Caco-2 (cell line): ENCODE data around the gene ZRANB3. TPM values are rescaled to one million over a fixed set of nuclear protein-coding genes. Genes with fewer than 3 reads are reported as not detected.

Source experiments
- BruUV-seq: library from RNA; stranded (reverse); fragments of 400-500 nt; replicated peaks from 2 replicates; lab custom pipeline; 2021; lab: Mats Ljungman, UMichigan
- CTCF ChIA-PET: fragments of 300-600 bp; sonication (Branson Sonifier 250); formaldehyde crosslinking; loops from one replicate; lab custom pipeline; 2022; ENCODE audit warnings: antibody characterized with exemption; lab: Charles Lee
- POLR2A ChIA-PET: fragments of 300-600 bp; sonication (Branson Sonifier 250); formaldehyde crosslinking; loops from one replicate; lab custom pipeline; 2022; ENCODE audit warnings: antibody characterized with exemption; lab: Charles Lee
- DNase-seq, 2 experiments: peaks; one replicate each; pipeline versions ENCODE4 v3.0.0 to v3.0.0-alpha.2; 2020 to 2022
- H3K27me3 ChIP-seq: replicated peaks from 2 replicates; pipeline ENCODE4 v1.6.0; 2011; ENCODE audit warnings: low read length; ENCODE audit not compliant: control insufficient read depth, insufficient read depth
- H3K36me3 ChIP-seq: 2 replicates; pipeline ENCODE4 v1.5.1; 2011; ENCODE audit warnings: low read length; ENCODE audit not compliant: control insufficient read depth, insufficient read depth
- H3K4me1 ChIP-seq: fragments of 250-450 bp; sonication (Bioruptor Pico); 2 replicates; pipeline ENCODE4 v1.5.1; 2020; ENCODE audit warnings: mild to moderate bottlenecking
- H3K4me3 ChIP-seq: 2 replicates; pipeline ENCODE4 v1.5.1; 2011; ENCODE audit warnings: low read depth, mild to moderate bottlenecking, control low read depth, low read length
- H3K9me3 ChIP-seq: fragments of 250-450 bp; sonication (Bioruptor Pico); 2 replicates; pipeline ENCODE4 v1.5.1; 2020; ENCODE audit warnings: mild to moderate bottlenecking, moderate library complexity
- H3K27ac Mint-ChIP-seq: one replicate; pipeline ENCODE4 v1.8.0; 2022; ENCODE audit warnings: mixed read lengths; ENCODE audit not compliant: unreplicated experiment
- H3K27me3 Mint-ChIP-seq: one replicate; pipeline ENCODE4 v1.8.0; 2022; ENCODE audit warnings: mixed read lengths; ENCODE audit not compliant: insufficient read depth, unreplicated experiment
- H3K36me3 Mint-ChIP-seq: one replicate; pipeline ENCODE4 v1.8.0; 2022; ENCODE audit warnings: mild to moderate bottlenecking, mixed read lengths; ENCODE audit not compliant: insufficient read depth, unreplicated experiment
- H3K4me1 Mint-ChIP-seq: one replicate; pipeline ENCODE4 v1.8.0; 2022; ENCODE audit warnings: low read depth, mixed read lengths; ENCODE audit not compliant: unreplicated experiment
- H3K4me3 Mint-ChIP-seq: one replicate; pipeline ENCODE4 v1.8.0; 2022; ENCODE audit warnings: mild to moderate bottlenecking, moderate library complexity, mixed read lengths; ENCODE audit not compliant: unreplicated experiment
- H3K9me3 Mint-ChIP-seq: one replicate; pipeline ENCODE4 v1.8.0; 2022; ENCODE audit warnings: mixed read lengths; ENCODE audit not compliant: unreplicated experiment
- intact Hi-C: fragments of 100-400 bp; cut with micrococcal nuclease; formaldehyde crosslinking; loops from one replicate; pipeline ENCODE4 v1.10.0; 2022; ENCODE audit not compliant: unreplicated experiment
- total RNA-seq: library from RNA; stranded (reverse); gene quantifications from 2 replicates; pipeline ENCODE4 v1.2.3, GENCODE V29; 2022
- TF ChIP-seq, protein P1 (sequence below), 2 experiments: fragments of 200-600 bp in 1 of 2; IDR thresholded peaks; 1 replicate in 1 of 2; 2 replicates in 1 of 2; pipeline versions ENCODE4 v1.5.1 to v1.8.0; 2011 to 2022; ENCODE audit warnings: antibody characterized with exemption in 1 of 2, control low read depth in 1 of 2, inconsistent platforms in 1 of 2, low read depth in 1 of 2, low read length in 1 of 2, mild to moderate bottlenecking in 1 of 2, moderate library complexity in 1 of 2; ENCODE audit not compliant: insufficient read depth in 1 of 2, severe bottlenecking in 1 of 2, unreplicated experiment in 1 of 2

ZRANB3 gene
- total RNA-seq, 1 experiment from 2014 or later: 17.0 TPM

GRCh38 chr2:135252805-135253458, 278.1 kb downstream of the ZRANB3 start:
- no peak overlapping the region for H3K27ac Mint-ChIP-seq
- TF ChIP-seq, protein P1, sequence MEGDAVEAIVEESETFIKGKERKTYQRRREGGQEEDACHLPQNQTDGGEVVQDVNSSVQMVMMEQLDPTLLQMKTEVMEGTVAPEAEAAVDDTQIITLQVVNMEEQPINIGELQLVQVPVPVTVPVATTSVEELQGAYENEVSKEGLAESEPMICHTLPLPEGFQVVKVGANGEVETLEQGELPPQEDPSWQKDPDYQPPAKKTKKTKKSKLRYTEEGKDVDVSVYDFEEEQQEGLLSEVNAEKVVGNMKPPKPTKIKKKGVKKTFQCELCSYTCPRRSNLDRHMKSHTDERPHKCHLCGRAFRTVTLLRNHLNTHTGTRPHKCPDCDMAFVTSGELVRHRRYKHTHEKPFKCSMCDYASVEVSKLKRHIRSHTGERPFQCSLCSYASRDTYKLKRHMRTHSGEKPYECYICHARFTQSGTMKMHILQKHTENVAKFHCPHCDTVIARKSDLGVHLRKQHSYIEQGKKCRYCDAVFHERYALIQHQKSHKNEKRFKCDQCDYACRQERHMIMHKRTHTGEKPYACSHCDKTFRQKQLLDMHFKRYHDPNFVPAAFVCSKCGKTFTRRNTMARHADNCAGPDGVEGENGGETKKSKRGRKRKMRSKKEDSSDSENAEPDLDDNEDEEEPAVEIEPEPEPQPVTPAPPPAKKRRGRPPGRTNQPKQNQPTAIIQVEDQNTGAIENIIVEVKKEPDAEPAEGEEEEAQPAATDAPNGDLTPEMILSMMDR (IDR thresholded peaks at IDR 0.05; ENCODE audit: insufficient read depth in 1 of 2, low read depth in 1 of 2, low read length in 1 of 2, severe bottlenecking in 1 of 2, unreplicated experiment in 1 of 2): no peak

DNA sequence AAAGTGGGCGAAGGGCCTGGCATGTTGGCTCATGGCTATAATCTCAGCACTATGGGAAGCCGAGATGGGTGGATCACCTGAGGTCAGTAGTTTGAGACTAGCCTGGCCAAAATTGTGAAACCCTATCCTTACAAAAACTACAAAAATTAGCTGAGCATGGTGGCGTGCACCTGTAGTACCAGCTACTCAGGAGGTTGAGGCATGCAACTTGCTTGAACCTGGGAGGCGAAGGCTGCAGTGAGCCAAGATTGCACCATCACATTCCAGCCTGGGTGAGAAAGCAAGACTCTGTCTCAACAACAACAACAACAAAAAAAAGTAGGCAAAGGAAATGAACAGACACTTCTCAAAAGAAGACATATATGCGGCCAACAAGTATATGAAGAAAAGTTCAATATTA, 282.4 kb downstream of the ZRANB3 start:
- ChIA-PET POLR2A (no interaction called here), CTCF (no interaction called here)
- Histone ChIP-seq H3K4me1 (no peaks in the 10 kb centered on the region), H3K27me3 (no peaks in the 10 kb centered on the region), H3K36me3 (no peaks in the 10 kb centered on the region), H3K9me3 (peaks cover 4% of the 10 kb centered on the region; the same call in 1 of the 2 replicates), H3K4me3 (no peak overlapping the region)
- H3K27me3 Mint-ChIP-seq: no peaks in the 10 kb centered on the region
- intact Hi-C loops: no loop called here
- peaks cover 5% of the 10 kb centered on the region for H3K36me3 Mint-ChIP-seq
- no TSS peak for BruUV-seq
- no peaks in the 10 kb centered on the region for H3K4me1 Mint-ChIP-seq
- TF ChIP-seq, protein P1 (IDR thresholded peaks at IDR 0.05; ENCODE audit: insufficient read depth in 1 of 2, low read depth in 1 of 2, low read length in 1 of 2, severe bottlenecking in 1 of 2, unreplicated experiment in 1 of 2): no peak
- H3K9me3 Mint-ChIP-seq: no peaks in the 10 kb centered on the region
- H3K4me3 Mint-ChIP-seq: no peak overlapping the region
- H3K27ac Mint-ChIP-seq: no peak overlapping the region
- no peak for DNase-seq

More at GRCh38 chr2:135252805-135253458, 278.1 kb downstream of the ZRANB3 start:
- Mint-ChIP-seq H3K27me3 (no peaks in the 10 kb centered on the region), H3K4me3 (no peak overlapping the region), H3K4me1 (no peaks in the 10 kb centered on the region), H3K36me3 (peaks cover 5% of the 10 kb centered on the region), H3K9me3 (no peaks in the 10 kb centered on the region)
- H3K36me3 ChIP-seq: no peaks in the 10 kb centered on the region
- no peak overlapping the region for H3K4me3 ChIP-seq
- intact Hi-C loops: no loop called here
- H3K4me1 ChIP-seq: no peaks in the 10 kb centered on the region
- no TSS peak for BruUV-seq
- H3K9me3 ChIP-seq: peaks cover 4% of the 10 kb centered on the region; the same call in 1 of the 2 replicates
- CTCF ChIA-PET: no interaction called here
- H3K27me3 ChIP-seq: no peaks in the 10 kb centered on the region
- no peak for DNase-seq
- POLR2A ChIA-PET: no interaction called here

DNA sequence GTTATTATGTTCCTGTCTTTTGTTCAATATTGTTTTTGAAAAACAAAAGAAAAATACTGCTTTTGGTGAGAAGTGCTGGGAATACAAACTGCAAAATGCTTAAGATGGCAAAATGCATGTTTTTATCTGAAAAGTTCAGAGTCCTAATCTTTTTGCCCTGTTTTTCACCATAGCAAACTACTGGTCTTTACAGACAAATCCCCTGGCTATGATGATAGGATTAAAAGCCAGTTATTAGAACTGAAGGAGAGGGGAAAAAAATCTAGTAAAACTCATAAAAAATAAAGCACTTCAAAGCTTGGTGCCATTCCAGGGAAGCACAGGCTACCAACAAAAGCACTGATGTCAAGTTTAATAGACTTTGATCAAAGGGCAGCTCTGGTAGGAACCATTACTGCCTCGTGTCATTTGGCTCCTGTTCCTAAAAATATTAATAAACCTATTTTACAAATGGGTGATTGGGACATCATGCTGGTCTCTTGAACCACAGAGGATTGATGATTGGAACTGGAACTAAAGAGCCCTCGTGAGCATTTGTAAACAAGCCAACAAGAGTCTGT, 284.2 kb downstream of the ZRANB3 start:
- Mint-ChIP-seq H3K27ac (no peak overlapping the region), H3K4me3 (no peak overlapping the region), H3K4me1 (no peaks in the 10 kb centered on the region), H3K9me3 (no peaks in the 10 kb centered on the region), H3K36me3 (peaks cover 5% of the 10 kb centered on the region), H3K27me3 (no peaks in the 10 kb centered on the region)
- H3K4me1 ChIP-seq: no peaks in the 10 kb centered on the region
- intact Hi-C loops: no loop called here
- no peak overlapping the region for H3K4me3 ChIP-seq
- no TSS peak for BruUV-seq
- no peak for DNase-seq
- TF ChIP-seq, protein P1 (IDR thresholded peaks at IDR 0.05; ENCODE audit: insufficient read depth in 1 of 2, low read depth in 1 of 2, low read length in 1 of 2, severe bottlenecking in 1 of 2, unreplicated experiment in 1 of 2): no peak
- H3K27me3 ChIP-seq: no peaks in the 10 kb centered on the region
- ChIA-PET POLR2A (no interaction called here), CTCF (no interaction called here)
- H3K36me3 ChIP-seq: no peaks in the 10 kb centered on the region
- H3K9me3 ChIP-seq: peaks cover 4% of the 10 kb centered on the region; the same call in 1 of the 2 replicates
